OCI-M2 (cell line): ENCODE results near the gene ATP8A2.
"Not testable (repeated sequence)": the region's sequence is repeated elsewhere in the genome, so short reads cannot be mapped to it uniquely, and the experiment has no call there.

Experiments used
- DNase-seq: peaks from one replicate; lab custom pipeline; 2025; ENCODE audit not compliant: unreplicated experiment; lab: John Stamatoyannopoulos, UW

ATP8A2 gene

GRCh38 chr13:25529425-25529824, 157.7 kb downstream of the ATP8A2 start:
- DNase-seq, result no peak

GRCh38 chr13:25538276-25538675, 166.5 kb downstream of the ATP8A2 start:
- no peak for DNase-seq

GRCh38 chr13:25541434-25542123, 169.8 kb downstream of the ATP8A2 start:
- no peak for DNase-seq

- not testable (repeated sequence) for DNase-seq
Observed at GRCh38 chr13:25548991-25549390, 177.2 kb downstream of the ATP8A2 start.

GRCh38 chr13:25561812-25562211, 190.0 kb downstream of the ATP8A2 start:
- no peak for DNase-seq

- DNase-seq, result no peak
Observed at GRCh38 chr13:25570185-25570584, 198.4 kb downstream of the ATP8A2 start.

- DNase-seq, result no peak
Observed at GRCh38 chr13:25571237-25571636, 199.5 kb downstream of the ATP8A2 start.

GRCh38 chr13:25572171-25572570, 200.4 kb downstream of the ATP8A2 start:
- not testable (repeated sequence) for DNase-seq

- no peak for DNase-seq
Observed at GRCh38 chr13:25574437-25575411, 202.9 kb downstream of the ATP8A2 start.

GRCh38 chr13:25575562-25575961, 203.8 kb downstream of the ATP8A2 start:
- DNase-seq, result no peak

GRCh38 chr13:25578526-25578925, 206.8 kb downstream of the ATP8A2 start:
- no peak for DNase-seq

- no peak for DNase-seq
Observed at GRCh38 chr13:25579221-25579620, 207.4 kb downstream of the ATP8A2 start.

GRCh38 chr13:25581351-25581750, 209.6 kb downstream of the ATP8A2 start:
- DNase-seq, result no peak

- no peak for DNase-seq
Observed at GRCh38 chr13:25584087-25584486, 212.3 kb downstream of the ATP8A2 start.

GRCh38 chr13:25585000-25585399, 213.2 kb downstream of the ATP8A2 start:
- no peak for DNase-seq

GRCh38 chr13:25587326-25587980, 215.7 kb downstream of the ATP8A2 start:
- DNase-seq, result no peak

GRCh38 chr13:25588336-25589060, 216.7 kb downstream of the ATP8A2 start:
- DNase-seq, result no peak

- no peak for DNase-seq
Observed at GRCh38 chr13:25598421-25598820, 226.6 kb downstream of the ATP8A2 start.

GRCh38 chr13:25602176-25602575, 230.4 kb downstream of the ATP8A2 start:
- no peak for DNase-seq

- no peak for DNase-seq
Observed at GRCh38 chr13:25604106-25604505, 232.3 kb downstream of the ATP8A2 start.

- no peak for DNase-seq
Observed at GRCh38 chr13:25607096-25607495, 235.3 kb downstream of the ATP8A2 start.
